HG02759 (cell line): ENCODE results near the gene SLC35B2.

Experiments used
- ATAC-seq: cut with Tn5 transposase; IDR thresholded peaks from one replicate; pipeline ENCODE4 v1.9.1; 2021; ENCODE audit warnings: mild to moderate bottlenecking, moderate library complexity; ENCODE audit not compliant: unreplicated experiment

SLC35B2 gene

GRCh38 chr6:44269178-44269920 is 12.0 kb upstream of the SLC35B2 start:
- ATAC-seq = no peak

- ATAC-seq = no peak
These were observed 10.8 kb upstream of the SLC35B2 start for GRCh38 chr6:44268095-44268628.

GRCh38 chr6:44267252-44267651 is 9.9 kb upstream of the SLC35B2 start:
- no peak for ATAC-seq

GRCh38 chr6:44266347-44266746 is 9.0 kb upstream of the SLC35B2 start:
- ATAC-seq = no peak

GRCh38 chr6:44265722-44266233 is 8.4 kb upstream of the SLC35B2 start:
- no peak for ATAC-seq

- ATAC-seq = peak; percentile 44
These were observed 7.8 kb upstream of the SLC35B2 start, which contains the start of gene NFKBIE for GRCh38 chr6:44265007-44265721. NFKBIE (minus strand) TSS chr6:44265551; CDS start chr6:44265346, 205 bp downstream.

- peak; percentile 21 for ATAC-seq
These were observed 7.1 kb upstream of the SLC35B2 start for GRCh38 chr6:44264154-44265006.

GRCh38 chr6:44263354-44264100 is 6.2 kb upstream of the SLC35B2 start:
- ATAC-seq = no peak

- no peak for ATAC-seq
These were observed 5.4 kb upstream of the SLC35B2 start for GRCh38 chr6:44262467-44263353.

- no peak for ATAC-seq
These were observed 4.3 kb upstream of the SLC35B2 start for GRCh38 chr6:44261581-44261980.

- ATAC-seq = no peak
These were observed 3.3 kb upstream of the SLC35B2 start for GRCh38 chr6:44260451-44261297.

- no peak for ATAC-seq
These were observed 2.7 kb upstream of the SLC35B2 start for GRCh38 chr6:44260011-44260410.

GRCh38 chr6:44258921-44259320 is 1.6 kb upstream of the SLC35B2 start:
- ATAC-seq = no peak

GRCh38 chr6:44258325-44258863 is 1.1 kb upstream of the SLC35B2 start:
- ATAC-seq = no peak

GRCh38 chr6:44257753-44258324 is 511 bp upstream of the SLC35B2 start:
- peak; percentile 19 for ATAC-seq

GRCh38 chr6:44256775-44257024 is 628 bp downstream of the SLC35B2 start:
- ATAC-seq = no peak

- no peak for ATAC-seq
These were observed 1.2 kb downstream of the SLC35B2 start for GRCh38 chr6:44255871-44256774.
